PC-3 (cell line): Measurements from ENCODE around the gene TMEFF2.

Experiments used
- CTCF ChIP-seq: fragments of 300-600 bp; sonication (generic); conservative IDR thresholded peaks from 2 replicates; pipeline ENCODE4 v1.5.1; 2017; ENCODE audit warnings: antibody characterized with exemption, low read depth, mild to moderate bottlenecking, low read length
- EZH2 ChIP-seq: fragments of 300-600 bp; sonication (generic); IDR thresholded peaks from one replicate; pipeline ENCODE4 v1.6.1; 2017; ENCODE audit warnings: antibody characterized with exemption, mild to moderate bottlenecking, low read length; ENCODE audit not compliant: unreplicated experiment
- EZH2phosphoT487 ChIP-seq: fragments of 300-600 bp; sonication (generic); IDR thresholded peaks from 2 replicates; pipeline ENCODE4 v1.6.1; 2018; ENCODE audit warnings: mild to moderate bottlenecking, antibody characterized with exemption, low read length, borderline replicate concordance

- TF ChIP-seq EZH2 (no peak), CTCF (no peak), EZH2phosphoT487 (no peak)
Measured at GRCh38 chr2:192123847-192124246, 70.9 kb downstream of the TMEFF2 start.
